ENCODE data around the gene KLK13.

DNA sequence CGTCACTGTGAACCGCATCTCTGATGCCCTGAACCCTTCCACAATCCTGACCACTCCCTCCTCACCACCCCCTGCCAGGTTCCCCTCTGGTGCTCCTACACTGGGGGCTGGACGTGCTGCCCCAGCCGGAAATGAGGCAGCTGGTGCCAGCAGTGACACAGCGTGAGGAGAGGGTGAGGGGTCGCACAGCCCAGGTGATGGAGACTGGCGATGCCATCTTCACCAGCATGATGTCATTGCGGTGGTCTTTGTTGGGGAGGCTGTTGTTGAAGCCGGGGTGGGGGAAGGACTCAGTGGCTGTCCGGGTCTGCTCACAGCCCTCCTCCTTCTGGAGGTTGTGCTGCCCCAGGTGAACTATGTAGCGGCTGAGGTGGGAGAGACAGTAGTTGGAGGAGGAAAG, 40.9 kb downstream of the KLK13 start:
- TF ChIP-seq GATA2 (IDR thresholded peaks at IDR 0.05; ENCODE audit: low read depth, low read length) (no peak), GATA3 (IDR thresholded peaks at IDR 0.05; ENCODE audit: low read depth, low read length) (no peak)
